Measurements from ENCODE around the gene PPID.
A peak's percentile ranks its signal among the peaks of the same experiment; 100 is the strongest.

- TF ChIP-seq POLR2A (IDR thresholded peaks at IDR 0.05) (peak; percentile 39 to 78), CTCF (IDR thresholded peaks at IDR 0.05) (peak; percentile 22 to 64), POLR2AphosphoS5 (IDR thresholded peaks at IDR 0.05) (peak in 2 of 3 donors; percentile 90 to 95)
Measured at GRCh38 chr4:158671915-158672806, 51.0 kb downstream of the PPID start, which contains the start of gene ETFDH.
